ENCODE data around the gene TMEFF1.

GRCh38 chr9:100525563-100525962 is 52.6 kb downstream of the TMEFF1 start:
- TF ChIP-seq CTCF (IDR thresholded peaks at IDR 0.05) (no peak), POLR2A (IDR thresholded peaks at IDR 0.05) (no peak)
